ENCODE data around the gene DUSP2. TPM values are rescaled to one million over a fixed set of nuclear protein-coding genes. Genes with fewer than 3 reads are reported as not detected.

Gene DUSP2
- total RNA-seq, 4 donors from 2014 or later, result 2.7 to 28.1 (median 5.6) TPM

- Histone ChIP-seq H3K9me3 (no peaks in the 10 kb centered on the region), H3K27ac (peak overlapping the region in 1 of 4 donors; percentile 75), H3K36me3 (no peaks in the 10 kb centered on the region), H3K4me3 (peak overlapping the region; percentile 55 to 82 (median 77)), H3K4me1 (peaks cover 0 to 16% (median 8%) of the 10 kb centered on the region in 4 donors), H3K27me3 (no peaks in the 10 kb centered on the region)
- peak in 1 of 3 donors; percentile 35 for DNase-seq
- TF ChIP-seq POLR2A (IDR thresholded peaks at IDR 0.05), result no peak
Measured at GRCh38 chr2:96115631-96116423, 29.4 kb downstream of the DUSP2 start.

- TF ChIP-seq POLR2A (IDR thresholded peaks at IDR 0.05), result no peak
- TF ChIP-seq CTCF (IDR thresholded peaks at IDR 0.05), result no peak
- H3K9me3 ChIP-seq, result no peaks in the 10 kb centered on the region
- no peaks in the 10 kb centered on the region for H3K36me3 ChIP-seq
- no peak overlapping the region for H3K27ac ChIP-seq
- H3K4me1 ChIP-seq, result peaks cover 0 to 16% (median 8%) of the 10 kb centered on the region in 4 donors
- H3K27me3 ChIP-seq, result no peaks in the 10 kb centered on the region
- no peak overlapping the region for H3K4me3 ChIP-seq
- peak in 1 of 3 donors; percentile 34 for DNase-seq
Measured at GRCh38 chr2:96114903-96115581, 30.2 kb downstream of the DUSP2 start.

GRCh38 chr2:96114546-96114902 is 30.7 kb downstream of the DUSP2 start:
- H3K9me3 ChIP-seq, result no peaks in the 10 kb centered on the region
- no peak overlapping the region for H3K27ac ChIP-seq
- H3K4me1 ChIP-seq, result peaks cover 0 to 17% (median 8%) of the 10 kb centered on the region in 4 donors
- DNase-seq, result no peak
- no peaks in the 10 kb centered on the region for H3K36me3 ChIP-seq
- no peak overlapping the region for H3K4me3 ChIP-seq
- H3K27me3 ChIP-seq, result no peaks in the 10 kb centered on the region
- no peak for TF ChIP-seq POLR2A (IDR thresholded peaks at IDR 0.05)
- TF ChIP-seq CTCF (IDR thresholded peaks at IDR 0.05), result no peak

- TF ChIP-seq CTCF (IDR thresholded peaks at IDR 0.05) (no peak), POLR2A (IDR thresholded peaks at IDR 0.05) (no peak)
- DNase-seq, result peak in 1 of 3 donors; percentile 39
- Histone ChIP-seq H3K27me3 (no peaks in the 10 kb centered on the region), H3K4me1 (peaks cover 0 to 22% (median 8%) of the 10 kb centered on the region in 4 donors), H3K4me3 (no peak overlapping the region), H3K27ac (no peak overlapping the region), H3K9me3 (no peaks in the 10 kb centered on the region), H3K36me3 (no peaks in the 10 kb centered on the region)
Measured at GRCh38 chr2:96113951-96114350, 31.3 kb downstream of the DUSP2 start.

- Histone ChIP-seq H3K4me1 (peaks cover 0 to 22% (median 8%) of the 10 kb centered on the region in 4 donors), H3K27me3 (no peaks in the 10 kb centered on the region), H3K36me3 (no peaks in the 10 kb centered on the region), H3K9me3 (no peaks in the 10 kb centered on the region), H3K4me3 (no peak overlapping the region), H3K27ac (no peak overlapping the region)
- peak in 1 of 3 donors; percentile 37 for DNase-seq
- TF ChIP-seq POLR2A (IDR thresholded peaks at IDR 0.05), result no peak
- no peak for TF ChIP-seq CTCF (IDR thresholded peaks at IDR 0.05)
Measured at GRCh38 chr2:96113367-96113677, 31.9 kb downstream of the DUSP2 start.

Data from Peyer's patch (tissue), 4 donors.